Activated CD8-positive, alpha-beta T cell treated with anti-CD3 and anti-CD28 coated beads for 36 hours (primary cell): ENCODE results near the gene LUZP4. TPM values are rescaled to one million over a fixed set of nuclear protein-coding genes. Genes with fewer than 3 reads are reported as not detected.

ENCODE experiments used
- ATAC-seq: fragments of 200-7000 bp; cut with Tn5 transposase; one replicate; pipeline ENCODE4 v1.10.0; 2021; ENCODE audit warnings: mild to moderate bottlenecking, moderate library complexity
- CTCF ChIA-PET: fragments of 350-600 bp; sonication (Branson Sonifier 250); formaldehyde crosslinking; loops from one replicate; lab custom pipeline; 2021; ENCODE audit warnings: antibody characterized with exemption; lab: Charles Lee
- POLR2A ChIA-PET: fragments of 350-600 bp; sonication (Branson Sonifier 250); formaldehyde crosslinking; loops from one replicate; lab custom pipeline; 2021; ENCODE audit warnings: antibody characterized with exemption; lab: Charles Lee
- DNase-seq: peaks from one replicate; pipeline ENCODE4 v3.0.0-alpha.2; 2020
- H3K27ac Mint-ChIP-seq: one replicate; pipeline ENCODE4 v1.8.0; 2021; ENCODE audit warnings: mild to moderate bottlenecking, mixed read lengths
- H3K27me3 Mint-ChIP-seq: one replicate; pipeline ENCODE4 v1.8.0; 2021; ENCODE audit warnings: mixed read lengths
- H3K36me3 Mint-ChIP-seq: one replicate; pipeline ENCODE4 v1.8.0; 2021; ENCODE audit warnings: low read depth, mixed read lengths
- H3K4me1 Mint-ChIP-seq: one replicate; pipeline ENCODE4 v1.8.0; 2021; ENCODE audit warnings: low read depth, mixed read lengths
- H3K4me3 Mint-ChIP-seq: one replicate; pipeline ENCODE4 v1.8.0; 2021; ENCODE audit warnings: mild to moderate bottlenecking, moderate library complexity, mixed read lengths
- H3K9me3 Mint-ChIP-seq: one replicate; pipeline ENCODE4 v1.8.0; 2021; ENCODE audit warnings: mixed read lengths
- CTCF ChIP-seq: fragments of 200-600 bp; IDR thresholded peaks from one replicate; pipeline ENCODE4 v1.8.0; 2022; ENCODE audit warnings: antibody characterized with exemption, mild to moderate bottlenecking
- intact Hi-C: fragments of 100-400 bp; cut with micrococcal nuclease; formaldehyde crosslinking; loops from one replicate; pipeline ENCODE4 v1.10.0; 2022
- total RNA-seq, 2 experiments: library from RNA; stranded (reverse); gene quantifications; one replicate each; pipeline ENCODE4 v1.2.3, GENCODE V29; 2021

The LUZP4 gene
- total RNA-seq, 2 experiments from 2014 or later, result not detected

DNA sequence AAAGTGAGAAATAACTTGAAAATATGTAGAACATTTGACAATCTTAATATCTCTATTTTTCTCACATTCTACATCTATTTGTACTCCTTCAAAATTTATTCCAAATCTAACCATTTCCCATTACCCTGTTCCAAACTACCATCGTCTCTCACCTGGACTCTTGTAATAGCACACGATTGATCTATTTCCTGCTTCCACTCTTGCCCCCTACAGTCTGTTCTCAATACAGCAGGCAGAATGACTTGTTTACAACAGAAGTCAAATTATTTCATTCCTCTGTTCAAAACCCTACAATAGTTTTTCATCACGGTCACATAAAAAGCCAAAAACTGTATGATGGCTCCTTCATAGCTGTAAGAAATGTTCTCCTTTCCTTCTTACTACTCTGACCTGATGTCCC lies 21.1 kb upstream of the LUZP4 start:
- no peak overlapping the region for H3K4me3 Mint-ChIP-seq
- DNase-seq (no peak), ATAC-seq (no peak)
- no peaks in the 10 kb centered on the region for H3K27me3 Mint-ChIP-seq
- H3K4me1 Mint-ChIP-seq, result no peaks in the 10 kb centered on the region
- no peak overlapping the region for H3K27ac Mint-ChIP-seq
- no peaks in the 10 kb centered on the region for H3K36me3 Mint-ChIP-seq
- intact Hi-C loops, result no loop called here
- no peak for TF ChIP-seq CTCF
- CTCF ChIA-PET, result no interaction called here
- no peaks in the 10 kb centered on the region for H3K9me3 Mint-ChIP-seq
- POLR2A ChIA-PET, result no interaction called here

DNA sequence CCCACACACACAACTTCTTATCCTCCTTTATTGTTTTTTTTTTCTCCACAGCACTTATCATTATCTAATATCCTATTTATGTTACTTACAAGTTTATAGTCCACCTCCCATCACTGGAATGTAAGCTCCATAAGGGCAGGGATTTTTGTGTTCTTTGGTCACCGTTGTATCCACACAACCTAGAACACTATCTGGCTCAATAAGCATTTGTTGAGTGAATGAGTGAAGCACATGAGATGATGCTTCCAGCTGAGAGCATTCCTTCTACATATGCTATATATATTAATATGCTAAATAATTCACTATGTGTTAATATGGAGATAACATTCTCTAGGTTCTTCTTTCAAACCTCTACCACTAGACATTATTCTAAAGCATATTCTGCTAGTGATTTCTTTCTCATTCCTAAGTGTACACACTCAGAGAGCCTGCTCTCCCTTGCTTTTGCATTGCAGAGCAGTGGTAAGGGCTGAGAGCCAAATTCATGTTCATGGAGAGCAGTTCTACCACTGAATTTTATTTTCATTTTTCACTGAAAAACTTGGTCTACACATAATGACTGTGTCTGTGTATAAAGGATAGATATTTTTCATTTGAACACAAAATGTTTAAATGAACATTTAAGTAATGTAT lies 20.3 kb upstream of the LUZP4 start:
- Mint-ChIP-seq H3K4me1 (no peaks in the 10 kb centered on the region), H3K27me3 (no peaks in the 10 kb centered on the region), H3K27ac (no peak overlapping the region), H3K4me3 (no peak overlapping the region), H3K36me3 (no peaks in the 10 kb centered on the region), H3K9me3 (no peaks in the 10 kb centered on the region)
- POLR2A ChIA-PET, result no interaction called here
- DNase-seq (no peak), ATAC-seq (no peak)
- CTCF ChIA-PET, result no interaction called here
- intact Hi-C loops, result no loop called here
- TF ChIP-seq CTCF, result no peak

DNA sequence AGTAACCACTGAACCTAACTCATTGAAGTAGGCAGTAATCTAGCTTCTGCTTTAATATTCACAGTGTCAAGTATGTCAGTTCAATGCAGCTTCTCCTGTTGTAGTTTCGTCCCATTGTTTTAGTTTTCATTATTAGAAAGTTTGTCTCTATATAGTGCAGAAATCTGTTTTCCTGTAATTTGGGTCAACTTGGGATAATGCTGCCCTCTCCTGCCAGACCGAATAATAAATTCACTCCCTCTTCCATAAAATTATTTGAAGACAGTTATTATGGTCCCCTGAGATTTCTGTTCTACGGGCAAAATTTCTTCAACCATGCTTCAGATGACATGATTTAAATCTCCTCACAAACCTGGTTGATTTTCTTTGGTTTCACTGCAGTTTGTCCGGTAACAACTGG lies 4.6 kb upstream of the LUZP4 start:
- ChIA-PET POLR2A (no interaction called here), CTCF (no interaction called here)
- TF ChIP-seq CTCF, result no peak
- no peak overlapping the region for H3K4me3 Mint-ChIP-seq
- H3K4me1 Mint-ChIP-seq, result no peaks in the 10 kb centered on the region
- ATAC-seq, result no peak
- no peaks in the 10 kb centered on the region for H3K36me3 Mint-ChIP-seq
- H3K27ac Mint-ChIP-seq, result no peak overlapping the region
- no peaks in the 10 kb centered on the region for H3K27me3 Mint-ChIP-seq
- no peaks in the 10 kb centered on the region for H3K9me3 Mint-ChIP-seq
- intact Hi-C loops, result no loop called here
- DNase-seq, result no peak

GRCh38 chrX:115297189-115297588 lies 7.7 kb downstream of the LUZP4 start:
- Mint-ChIP-seq H3K27me3 (no peaks in the 10 kb centered on the region), H3K36me3 (no peaks in the 10 kb centered on the region), H3K27ac (no peak overlapping the region), H3K9me3 (no peaks in the 10 kb centered on the region), H3K4me3 (no peak overlapping the region), H3K4me1 (no peaks in the 10 kb centered on the region)
- ChIA-PET CTCF (no interaction called here), POLR2A (no interaction called here)
- ATAC-seq (no peak), DNase-seq (no peak)
- TF ChIP-seq CTCF, result no peak
- intact Hi-C loops, result no loop called here

- ChIA-PET CTCF (no interaction called here), POLR2A (no interaction called here)
- no peaks in the 10 kb centered on the region for H3K36me3 Mint-ChIP-seq
- intact Hi-C loops, result no loop called here
- no peaks in the 10 kb centered on the region for H3K27me3 Mint-ChIP-seq
- no peak for TF ChIP-seq CTCF
- H3K27ac Mint-ChIP-seq, result no peak overlapping the region
- DNase-seq, result no peak
- no peaks in the 10 kb centered on the region for H3K9me3 Mint-ChIP-seq
- H3K4me1 Mint-ChIP-seq, result no peaks in the 10 kb centered on the region
- H3K4me3 Mint-ChIP-seq, result no peak overlapping the region
- no peak for ATAC-seq
Observed at GRCh38 chrX:115311139-115311538, 21.6 kb downstream of the LUZP4 start.
